ENCODE measurements around the gene CITED1. TPM values are rescaled to one million over a fixed set of nuclear protein-coding genes. Genes with fewer than 3 reads are reported as not detected.

Gene CITED1
- polyA plus RNA-seq, 2 of the 4 experiments (the other 2 are of a cell fraction), result 0.43 TPM

GRCh38 chrX:72271091-72271788, 34.5 kb downstream of the CITED1 start:
- H3K4me3 ChIP-seq, result no peak overlapping the region
- CTCF ChIA-PET, result interaction anchor here (0.7 to 0.9 kb wide), 2 partner anchors 20 to 24 kb away, joined by 3 to 4 read pairs; no protein-coding TSS in a partner anchor
- peak overlapping the region in 1 of 2 experiments; percentile 51; a peak in 3 of 6 replicates for H3K27ac ChIP-seq
- peak overlapping the region; percentile 100 for H3K4me2 ChIP-seq
- FAIRE-seq (no peak), DNase-seq (ENCODE audit: low read depth in 1 of 2, low spot score in 1 of 2) (no peak), ATAC-seq (peak; percentile 35 to 64; a peak in 4 of 6 replicates)
- peaks cover 70% of the 10 kb centered on the region for H3K4me1 ChIP-seq
- no peak for TF ChIP-seq HMGXB4 (CRISPR knock-in tag; IDR thresholded peaks at IDR 0.05; ENCODE audit: borderline replicate concordance)
- peak; percentile 27; the same call in 1 of the 2 replicates for TF ChIP-seq FOSB (CRISPR knock-in tag; IDR thresholded peaks at IDR 0.05)
- POLR2A ChIA-PET, result interaction anchor here (0.7 kb wide), 1 partner anchor 24 kb away, joined by 7 read pairs; no protein-coding TSS in a partner anchor
- no peaks in the 10 kb centered on the region for H3K9me3 ChIP-seq
- 54% methylated on average over 2 of the region's 3 CpGs for WGBS (ENCODE audit: missing lambda C conversion rate)

GRCh38 chrX:72270316-72270866, 35.3 kb downstream of the CITED1 start:
- peak; percentile 63 for FAIRE-seq
- CTCF ChIA-PET, result no interaction called here
- WGBS (ENCODE audit: missing lambda C conversion rate), result 89% methylated on average over 2 of the region's 5 CpGs

GRCh38 chrX:72269671-72270251, 36.0 kb downstream of the CITED1 start:
- ATAC-seq, result peak in 1 of 2 experiments; percentile 55; a peak in 3 of 6 replicates

More at GRCh38 chrX:72270316-72270866, 35.3 kb downstream of the CITED1 start:
- Histone ChIP-seq H3K9me3 (no peaks in the 10 kb centered on the region), H3K4me3 (no peak overlapping the region), H3K4me2 (peak overlapping the region; percentile 100), H3K27ac (peak overlapping the region in 1 of 2 experiments; percentile 76; a peak in 4 of 6 replicates), H3K4me1 (peaks cover 70% of the 10 kb centered on the region)
- ATAC-seq, result peak in 1 of 2 experiments; percentile 11; a peak in 2 of 6 replicates
- TF ChIP-seq KDM1A (IDR thresholded peaks at IDR 0.05; ENCODE audit: low read depth) (no peak), EHF (CRISPR knock-in tag; IDR thresholded peaks at IDR 0.05) (no peak), E2F6 (IDR thresholded peaks at IDR 0.05; ENCODE audit: borderline replicate concordance, low read depth) (no peak), FOSB (CRISPR knock-in tag; IDR thresholded peaks at IDR 0.05) (no peak)
- no peak for DNase-seq (ENCODE audit: low read depth in 1 of 2, low spot score in 1 of 2)
- POLR2A ChIA-PET, result no interaction called here

GRCh38 chrX:72268597-72269365, 36.9 kb downstream of the CITED1 start:
- no peak for DNase-seq (ENCODE audit: low read depth in 1 of 2, low spot score in 1 of 2)
- Histone ChIP-seq H3K9me3 (no peaks in the 10 kb centered on the region), H3K4me2 (peak overlapping the region; percentile 100), H3K27ac (peak overlapping the region in 1 of 2 experiments; percentile 76; a peak in 4 of 6 replicates), H3K4me1 (peaks cover 54% of the 10 kb centered on the region), H3K4me3 (no peak overlapping the region)
- WGBS (ENCODE audit: missing lambda C conversion rate), result 62% methylated on average over 2 of the region's 2 CpGs
- FAIRE-seq, result peak; percentile 96
- ChIA-PET CTCF (interaction anchor here (1.1 to 2.3 kb wide), 5 partner anchors 8 to 250 kb away, joined by 3 to 14 read pairs (median 7); partner anchors contain the start of gene RPS4X), POLR2A (interaction anchor here (1.4 kb wide), 1 partner anchor 8 kb away, joined by 12 read pairs; the partner anchor contains the start of gene RPS4X)
- TF ChIP-seq CBX2 (IDR thresholded peaks at IDR 0.05; ENCODE audit: borderline replicate concordance, low read depth) (no peak), KDM1A (IDR thresholded peaks at IDR 0.05; ENCODE audit: low read depth) (no peak), EHF (CRISPR knock-in tag; IDR thresholded peaks at IDR 0.05) (no peak), FOXS1 (CRISPR knock-in tag; IDR thresholded peaks at IDR 0.05) (no peak), POLR2A (IDR thresholded peaks at IDR 0.05; ENCODE audit: low read length) (no peak), CEBPB (IDR thresholded peaks at IDR 0.05) (no peak; a peak in 1 of 4 replicates), ATOH8 (CRISPR knock-in tag; IDR thresholded peaks at IDR 0.05; ENCODE audit: low read depth) (no peak), HOXB5 (CRISPR knock-in tag; IDR thresholded peaks at IDR 0.05) (no peak), JUN (IDR thresholded peaks at IDR 0.05) (no peak; a peak in 1 of 5 replicates)
- peak in 1 of 2 experiments; percentile 9; a peak in 2 of 6 replicates for ATAC-seq

More at GRCh38 chrX:72269671-72270251, 36.0 kb downstream of the CITED1 start:
- H3K4me2 ChIP-seq, result peak overlapping the region; percentile 100
- TF ChIP-seq JUN (IDR thresholded peaks at IDR 0.05) (0 out of 5 replicates have a peak, but pooled peaks of 1 of the 2 experiments have one; percentile 4), FOSL2 (IDR thresholded peaks at IDR 0.05) (no peak), FOSL2 (CRISPR knock-in tag; IDR thresholded peaks at IDR 0.05) (peak; percentile 42; the same call in 1 of the 2 replicates), MAX (IDR thresholded peaks at IDR 0.05) (no peak)
- no peak for FAIRE-seq
- H3K27ac ChIP-seq, result peak overlapping the region in 1 of 2 experiments; percentile 76; a peak in 4 of 6 replicates
- CTCF ChIA-PET, result interaction anchor here (1.1 to 1.9 kb wide), 3 partner anchors 8 to 251 kb away, joined by 3 to 7 read pairs (median 5); partner anchors contain the start of gene RPS4X
- POLR2A ChIA-PET, result interaction anchor here (1.4 kb wide), 1 partner anchor 7 kb away, joined by 12 read pairs; the partner anchor contains the start of gene RPS4X
- H3K4me1 ChIP-seq, result peaks cover 63% of the 10 kb centered on the region
- no peaks in the 10 kb centered on the region for H3K9me3 ChIP-seq
- WGBS (ENCODE audit: missing lambda C conversion rate), result 35% methylated on average over 3 of the region's 3 CpGs
- no peak overlapping the region for H3K4me3 ChIP-seq
- peak in 1 of 2 experiments; percentile 38 for DNase-seq (ENCODE audit: low read depth in 1 of 2, low spot score in 1 of 2)

Data from A549 (cell line).